ENCODE results near the gene NUP88. TPM values are rescaled to one million over a fixed set of nuclear protein-coding genes. Genes with fewer than 3 reads are reported as not detected.

The NUP88 gene
- total and polyA plus RNA-seq, 9 donors: 31.7 to 77.7 (median 42.3) TPM

- DNase-seq: no peak
- Histone ChIP-seq H3K9me3 (no peaks in the 10 kb centered on the region), H3K36me3 (no peaks in the 10 kb centered on the region), H3K27me3 (no peaks in the 10 kb centered on the region), H3K4me1 (ENCODE audit: insufficient read depth) (no peaks in the 10 kb centered on the region), H3K4me3 (no peak overlapping the region), H3K27ac (no peak overlapping the region)
- 83 to 92% (median 83%) methylated on average over 2 of the region's 2 CpGs for WGBS, 3 donors
- no peak for TF ChIP-seq CTCF (IDR thresholded peaks at IDR 0.05)
- no peak for TF ChIP-seq EP300 (IDR thresholded peaks at IDR 0.05)
- no peak for TF ChIP-seq POLR2A (IDR thresholded peaks at IDR 0.05)
- intact Hi-C loops (cut with DNase I): no loop called here
Observed at GRCh38 chr17:5354310-5354709, 65.2 kb downstream of the NUP88 start.

- WGBS, 3 donors: 90 to 93% (median 92%) methylated on average over 4 of the region's 4 CpGs
- TF ChIP-seq CTCF (IDR thresholded peaks at IDR 0.05) (no peak), EP300 (IDR thresholded peaks at IDR 0.05) (no peak), POLR2A (IDR thresholded peaks at IDR 0.05) (no peak)
- Histone ChIP-seq H3K4me3 (no peak overlapping the region), H3K27ac (no peak overlapping the region), H3K9me3 (no peaks in the 10 kb centered on the region), H3K27me3 (no peaks in the 10 kb centered on the region), H3K36me3 (no peaks in the 10 kb centered on the region), H3K4me1 (ENCODE audit: insufficient read depth) (no peaks in the 10 kb centered on the region)
- no peak for DNase-seq
- intact Hi-C loops (cut with DNase I): no loop called here
Observed at GRCh38 chr17:5352681-5353289, 66.7 kb downstream of the NUP88 start.

GRCh38 chr17:5344914-5345313 is 74.5 kb downstream of the NUP88 start:
- intact Hi-C loops (cut with DNase I): no loop called here
- Histone ChIP-seq H3K9me3 (no peaks in the 10 kb centered on the region), H3K4me3 (no peak overlapping the region), H3K27ac (no peak overlapping the region), H3K4me1 (ENCODE audit: insufficient read depth) (no peaks in the 10 kb centered on the region), H3K27me3 (no peaks in the 10 kb centered on the region), H3K36me3 (no peaks in the 10 kb centered on the region)
- 96 to 97% (median 96%) methylated on average over 9 of the region's 9 CpGs for WGBS, 3 donors
- no peak for DNase-seq
- TF ChIP-seq CTCF (IDR thresholded peaks at IDR 0.05) (no peak), POLR2A (IDR thresholded peaks at IDR 0.05) (no peak), EP300 (IDR thresholded peaks at IDR 0.05) (no peak)

Other genes with a start within 250 kb of the NUP88 start
- 10 to 100 TPM; 16.9 to 35.6 (median 21.9) TPM for gene ZNF594, start 227.8 kb downstream of the NUP88 start, total RNA-seq
- gene ZNF594, start 227.8 kb downstream of the NUP88 start, polyA plus RNA-seq: 1 to 10 TPM; 6.4 to 7.4 TPM
- 1 to 10 TPM in 6 of 7 donors, under 1 TPM in 1; 0.60 to 3.6 (median 1.3) TPM for gene SCIMP, start 184.8 kb downstream of the NUP88 start, total RNA-seq
- gene SCIMP, start 184.8 kb downstream of the NUP88 start, polyA plus RNA-seq: 1 to 10 TPM in 1 of 2 donors, under 1 TPM in 1; 0.45 to 8.3 TPM
- 10 to 100 TPM; 19.5 to 48.7 (median 40.5) TPM for gene RABEP1, start 137.4 kb downstream of the NUP88 start, total RNA-seq
- gene RABEP1, start 137.4 kb downstream of the NUP88 start, polyA plus RNA-seq: 10 to 100 TPM; 15.1 to 36.6 TPM
- gene RPAIN, start 520 bp upstream of the NUP88 start, total RNA-seq: 10 to 100 TPM; 26.5 to 46.7 (median 34.1) TPM
- gene RPAIN, start 520 bp upstream of the NUP88 start, polyA plus RNA-seq: 10 to 100 TPM; 28.9 to 45.0 TPM
- gene C1QBP, start 19.5 kb upstream of the NUP88 start, total RNA-seq: 10 to 100 TPM; 58.1 to 96.9 (median 73.2) TPM
- gene C1QBP, start 19.5 kb upstream of the NUP88 start, polyA plus RNA-seq: 100 to 1,000 TPM in 1 of 2 donors, 10 to 100 TPM in 1; 73.6 to 192 TPM
- 10 to 100 TPM in 5 of 7 donors, 1 to 10 TPM in 2; 4.9 to 15.1 (median 10.9) TPM for gene DHX33, start 49.3 kb upstream of the NUP88 start, total RNA-seq
- 1 to 10 TPM; 5.2 to 8.5 TPM for gene DHX33, start 49.3 kb upstream of the NUP88 start, polyA plus RNA-seq
- 10 to 100 TPM; 15.1 to 68.6 (median 51.2) TPM for gene DERL2, start 66.5 kb upstream of the NUP88 start, total RNA-seq
- gene DERL2, start 66.5 kb upstream of the NUP88 start, polyA plus RNA-seq: 10 to 100 TPM; 35.4 to 57.3 TPM
- gene MIS12, start 66.9 kb upstream of the NUP88 start, total RNA-seq: 10 to 100 TPM in 6 of 7 donors, 1 to 10 TPM in 1; 9.3 to 19.8 (median 16.4) TPM
- 10 to 100 TPM; 11.6 to 15.7 TPM for gene MIS12, start 66.9 kb upstream of the NUP88 start, polyA plus RNA-seq
- gene NLRP1, start 164.8 kb upstream of the NUP88 start, total RNA-seq: 10 to 100 TPM; 43.7 to 75.9 (median 64.5) TPM
- gene NLRP1, start 164.8 kb upstream of the NUP88 start, polyA plus RNA-seq: 10 to 100 TPM; 29.3 to 45.4 TPM

All from ovary (tissue), 9 donors.